ENCODE data around the gene SLC27A4.
"Not testable (repeated sequence)": the region's sequence is repeated elsewhere in the genome, so short reads cannot be mapped to it uniquely, and the experiment has no call there.

Gene SLC27A4

DNA sequence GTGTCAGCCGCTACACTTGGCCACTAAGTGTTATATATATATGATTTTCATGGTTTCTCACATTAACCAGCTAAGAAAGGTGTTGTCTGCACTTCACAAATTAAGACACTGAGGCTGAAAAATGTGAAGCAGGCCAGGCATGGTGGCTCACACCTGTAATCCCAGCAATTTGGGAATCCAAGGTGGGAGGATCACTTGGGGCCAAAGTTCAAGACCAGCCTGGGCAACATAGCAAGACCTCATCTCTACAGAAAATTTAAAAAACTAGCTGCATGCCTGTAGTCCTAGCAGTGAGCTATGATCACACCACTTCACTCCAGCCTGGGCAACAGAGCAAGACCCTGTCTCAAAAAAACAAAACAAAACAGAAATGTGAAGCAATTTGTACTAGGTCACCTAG, 15.9 kb upstream of the SLC27A4 start:
- no peak for DNase-seq (ENCODE audit: low spot score)

DNA sequence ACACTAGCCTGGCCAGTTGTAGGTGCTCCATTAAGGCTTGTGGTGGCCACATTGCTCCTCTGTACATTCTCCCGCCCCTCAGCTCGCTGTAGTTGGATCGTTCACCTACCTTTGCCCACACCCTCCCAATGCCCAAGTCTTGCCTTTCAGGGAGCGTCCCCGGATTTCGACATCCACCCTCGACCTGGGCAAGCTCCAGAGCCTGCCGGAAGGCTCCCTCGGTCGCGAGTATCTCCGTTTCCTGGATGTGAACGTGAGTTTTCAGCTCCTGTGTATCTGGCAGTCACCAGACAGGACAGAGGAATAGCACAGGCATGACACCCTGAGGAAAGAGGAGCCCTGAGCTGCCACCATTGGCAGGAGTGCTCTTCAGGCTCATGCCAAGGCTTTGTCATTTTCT, 14.7 kb upstream of the SLC27A4 start:
- no peak for DNase-seq (ENCODE audit: low spot score)

DNA sequence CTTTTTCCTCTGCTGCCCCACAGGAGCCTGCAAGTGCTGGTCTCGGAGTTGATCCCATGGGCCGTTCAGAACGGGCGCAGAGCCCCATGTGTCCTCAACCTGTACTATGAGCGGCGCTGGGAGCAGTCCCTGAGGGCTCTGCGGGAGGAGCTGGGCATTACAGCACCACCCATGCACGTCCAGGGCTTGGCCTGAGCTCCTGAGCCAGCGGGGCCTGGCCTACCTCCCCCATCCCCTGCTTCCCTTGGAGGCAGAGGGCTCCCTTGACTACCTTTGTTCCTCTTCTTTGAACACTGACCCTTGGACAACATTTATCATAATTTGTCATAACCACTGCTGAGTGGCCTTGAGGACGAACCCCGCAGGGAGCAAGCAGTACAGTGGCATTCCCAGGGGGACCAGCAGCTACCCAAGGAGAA, 6.9 kb upstream of the SLC27A4 start:
- no peak for DNase-seq (ENCODE audit: low spot score)

DNA sequence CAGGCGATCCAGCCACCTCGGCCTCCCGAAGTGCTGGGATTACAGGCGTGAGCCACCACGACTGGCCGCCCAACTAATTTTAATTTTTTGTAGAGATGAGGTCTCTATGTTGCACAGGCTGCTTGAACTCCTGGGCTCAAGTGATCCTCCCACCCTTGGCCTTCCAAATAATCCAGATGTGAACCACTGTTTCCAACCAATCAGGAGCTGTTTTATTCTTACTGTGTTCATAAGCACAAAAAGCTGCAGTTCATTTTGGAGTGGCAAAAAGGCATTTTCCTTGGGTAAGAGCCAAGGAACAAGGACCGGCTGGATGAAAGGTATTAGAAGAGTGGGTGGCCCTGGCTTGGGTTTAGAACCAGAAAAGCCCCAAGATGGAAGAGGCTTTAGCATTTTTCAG, 5.2 kb upstream of the SLC27A4 start:
- DNase-seq (ENCODE audit: low spot score), result no peak

DNA sequence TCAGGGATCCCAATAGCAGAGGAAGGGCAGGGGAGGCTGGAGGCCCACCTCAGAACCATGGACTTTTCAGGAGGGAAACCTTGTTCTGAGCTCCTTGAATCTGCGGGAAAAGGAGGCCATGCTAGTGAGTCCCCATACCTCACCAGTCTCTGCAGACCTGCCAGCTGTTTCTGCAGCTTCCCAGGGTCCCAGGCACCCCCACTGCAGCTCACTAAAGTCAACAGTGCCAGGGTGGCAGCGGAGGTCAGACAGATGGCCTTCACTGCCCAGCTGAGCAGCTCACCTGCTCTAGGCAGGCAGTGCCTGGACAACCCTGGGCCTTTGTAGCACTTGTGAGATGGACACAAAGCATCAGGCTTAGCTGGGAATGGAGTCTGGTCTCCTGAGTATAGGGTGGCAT, 4.4 kb upstream of the SLC27A4 start:
- no peak for DNase-seq (ENCODE audit: low spot score)

DNA sequence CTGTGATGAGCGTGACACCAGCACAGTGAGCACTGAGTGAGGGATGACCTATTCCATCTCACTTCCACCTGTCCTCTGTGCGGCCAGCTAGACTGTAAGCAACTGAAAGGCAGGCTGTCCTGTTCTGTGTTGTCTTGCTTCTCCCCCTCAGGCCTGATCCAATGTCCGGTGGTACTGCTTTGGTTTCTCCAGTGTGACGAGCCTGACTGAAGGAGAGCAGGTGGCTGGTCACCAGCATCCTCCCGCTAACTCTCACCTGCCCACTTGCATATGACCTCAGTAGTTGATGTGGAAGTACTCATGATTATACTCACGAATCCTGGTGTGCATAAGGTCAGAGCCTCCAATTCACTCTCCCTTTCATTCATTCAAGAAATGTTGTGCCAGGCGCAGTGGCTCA, 2.4 kb upstream of the SLC27A4 start:
- no peak for DNase-seq (ENCODE audit: low spot score)

DNA sequence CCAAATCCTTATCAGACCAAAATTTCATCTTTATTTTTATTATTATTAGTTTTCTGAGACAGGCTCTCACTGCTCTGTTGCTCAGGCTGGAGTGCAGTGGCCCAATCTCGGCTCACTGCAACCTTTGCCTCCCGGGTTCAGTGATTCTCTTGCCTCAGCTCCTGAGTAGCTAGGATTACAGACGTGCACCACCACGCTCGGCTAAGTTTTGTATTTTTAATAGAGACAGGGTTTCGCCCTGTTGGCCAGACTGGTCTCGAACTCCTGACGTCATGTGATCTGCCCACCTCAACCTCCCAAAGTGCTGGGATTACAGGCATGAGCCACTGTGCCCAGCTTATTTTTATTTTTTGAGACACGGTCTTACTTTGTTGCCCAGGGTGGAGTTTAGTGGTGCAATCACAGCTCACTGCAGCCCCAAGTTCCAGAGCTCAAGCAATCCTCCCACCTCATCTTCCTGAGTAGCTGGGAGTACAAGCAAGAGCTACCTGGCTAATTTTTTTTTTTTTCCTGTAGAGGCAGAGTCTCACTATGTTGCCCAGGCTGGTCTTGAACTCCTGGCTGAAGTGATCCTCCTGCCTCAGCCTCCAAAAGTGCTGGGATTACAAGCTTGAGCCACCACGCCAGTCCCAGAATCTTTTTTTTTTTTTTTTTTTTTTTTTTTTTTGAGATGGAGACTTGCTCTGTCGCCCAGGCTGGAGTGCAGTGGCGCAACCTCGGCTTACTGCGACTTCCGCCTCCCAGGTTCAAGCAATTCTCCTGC, 1.3 kb upstream of the SLC27A4 start:
- DNase-seq (ENCODE audit: low spot score), result not testable (repeated sequence)

DNA sequence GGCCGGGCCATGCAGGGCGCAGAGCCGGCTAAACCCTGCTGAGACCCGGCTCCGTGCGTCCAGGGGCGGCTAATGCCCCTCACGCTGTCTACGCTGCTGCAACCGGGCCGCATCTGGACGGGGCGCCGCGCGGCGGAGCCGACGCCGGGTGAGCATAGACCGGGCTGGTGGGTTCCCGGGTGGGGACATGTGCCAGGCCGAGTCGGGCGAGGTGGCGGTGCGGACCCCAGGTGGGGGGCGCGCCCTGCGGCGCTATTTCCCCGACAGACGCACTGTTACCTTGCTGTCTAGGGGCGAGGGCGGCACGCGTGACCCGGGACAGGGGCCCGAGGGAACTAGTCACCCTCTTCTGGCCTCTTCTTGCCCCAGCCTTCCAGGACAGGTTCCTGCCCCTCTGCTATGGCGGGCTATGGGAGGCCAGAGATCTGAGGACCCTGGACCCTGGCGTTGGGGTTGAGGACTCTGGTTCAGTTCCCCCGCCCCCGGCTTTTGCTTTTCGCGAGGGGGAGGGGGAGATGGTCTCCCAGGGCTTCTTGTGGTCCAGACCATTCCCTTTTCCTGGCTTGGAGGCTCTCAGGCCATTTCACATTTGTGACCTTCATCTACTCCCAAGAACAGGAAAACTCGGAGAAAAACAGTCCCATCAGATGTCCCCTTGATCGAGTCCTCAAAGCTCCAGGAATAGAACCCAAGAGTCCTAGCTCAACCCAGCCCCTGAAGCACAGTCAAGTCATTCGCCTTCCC, 536 bp downstream of the SLC27A4 start:
- DNase-seq (ENCODE audit: low spot score), result no peak

DNA sequence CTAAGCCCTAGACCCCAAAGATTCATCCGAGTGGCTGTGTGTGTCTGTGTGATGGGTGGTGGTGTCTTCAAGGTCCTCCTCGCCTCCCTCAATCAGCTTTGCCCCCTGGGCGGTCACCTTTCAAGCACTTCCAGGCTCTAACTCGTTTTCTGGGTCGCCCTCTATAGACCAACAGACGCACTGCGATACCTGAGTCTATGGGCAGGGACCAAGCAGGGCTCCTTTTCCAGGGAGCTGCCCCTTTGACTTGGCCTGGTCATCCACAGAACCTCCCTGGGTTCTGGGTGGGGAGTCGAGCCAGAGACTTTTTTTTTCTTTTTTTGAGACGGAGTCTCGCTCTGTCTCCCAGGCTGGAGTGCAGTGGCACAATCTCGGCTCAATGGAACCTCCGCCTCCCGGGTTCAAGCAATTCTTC, 1.1 kb downstream of the SLC27A4 start:
- peak; percentile 77 for DNase-seq (ENCODE audit: low spot score)

DNA sequence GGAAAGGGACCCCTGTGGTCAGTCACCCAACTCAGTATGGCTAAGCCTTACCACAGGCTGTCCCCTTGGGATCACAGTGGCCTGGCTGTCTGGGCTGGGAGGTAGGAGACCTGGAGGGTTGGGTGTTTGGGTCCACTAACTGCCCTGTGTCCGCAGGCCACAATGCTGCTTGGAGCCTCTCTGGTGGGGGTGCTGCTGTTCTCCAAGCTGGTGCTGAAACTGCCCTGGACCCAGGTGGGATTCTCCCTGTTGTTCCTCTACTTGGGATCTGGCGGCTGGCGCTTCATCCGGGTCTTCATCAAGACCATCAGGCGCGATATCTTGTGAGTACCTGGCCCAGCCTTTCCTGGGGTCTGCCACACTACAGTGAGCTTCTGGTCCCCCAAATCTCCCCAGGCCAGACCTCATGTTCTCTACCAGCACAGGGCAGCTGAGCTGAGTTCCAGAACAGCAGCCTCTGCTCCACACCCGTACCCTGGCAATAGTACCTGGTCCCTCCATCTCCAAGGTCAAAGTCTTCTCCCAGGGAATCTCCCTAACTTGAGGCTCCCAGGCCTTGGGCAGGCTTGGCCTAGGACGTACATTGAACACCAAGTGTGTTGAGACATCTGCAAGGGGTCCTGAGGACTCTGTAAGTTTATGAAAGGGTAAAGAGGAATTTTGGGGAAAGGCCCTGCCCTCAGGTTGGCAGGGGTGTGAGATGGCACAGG, 2.8 kb downstream of the SLC27A4 start:
- no peak for DNase-seq (ENCODE audit: low spot score)

DNA sequence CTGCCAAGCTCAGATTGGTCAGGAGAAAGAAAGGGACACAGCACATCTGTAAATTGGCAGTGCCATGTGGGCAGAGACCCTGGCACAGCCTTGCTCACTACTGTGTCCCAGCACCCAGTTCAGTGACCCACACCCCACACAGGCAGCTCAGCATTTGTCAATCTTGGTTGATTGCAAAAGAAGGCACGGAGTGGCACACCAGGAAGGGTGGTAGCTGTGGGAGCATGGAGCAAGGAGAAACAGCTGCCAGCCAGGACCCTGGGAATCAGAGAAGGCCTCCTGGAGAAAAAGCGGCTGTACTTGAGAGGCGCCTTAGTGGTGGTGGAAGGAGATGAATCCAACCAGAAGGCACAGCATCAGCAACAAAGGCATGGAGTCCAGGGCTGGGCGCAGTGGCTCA, 3.5 kb downstream of the SLC27A4 start:
- no peak for DNase-seq (ENCODE audit: low spot score)

DNA sequence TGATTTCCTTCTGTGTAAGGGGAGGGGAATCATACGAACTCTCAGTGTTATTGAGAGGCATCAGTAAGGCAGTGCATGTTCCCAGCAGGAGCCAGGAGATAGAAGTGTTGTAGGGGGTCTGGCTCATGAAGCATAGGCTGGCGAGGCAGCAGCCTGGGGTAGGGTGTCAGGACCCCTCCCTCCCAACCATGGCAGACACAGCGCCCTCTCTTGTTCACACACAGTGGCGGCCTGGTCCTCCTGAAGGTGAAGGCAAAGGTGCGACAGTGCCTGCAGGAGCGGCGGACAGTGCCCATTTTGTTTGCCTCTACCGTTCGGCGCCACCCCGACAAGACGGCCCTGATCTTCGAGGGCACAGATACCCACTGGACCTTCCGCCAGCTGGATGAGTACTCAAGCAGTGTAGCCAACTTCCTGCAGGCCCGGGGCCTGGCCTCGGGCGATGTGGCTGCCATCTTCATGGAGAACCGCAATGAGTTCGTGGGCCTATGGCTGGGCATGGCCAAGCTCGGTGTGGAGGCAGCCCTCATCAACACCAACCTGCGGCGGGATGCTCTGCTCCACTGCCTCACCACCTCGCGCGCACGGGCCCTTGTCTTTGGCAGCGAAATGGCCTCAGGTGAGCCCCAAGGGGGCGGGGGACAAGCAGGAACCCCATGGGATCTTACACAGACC, 4.7 kb downstream of the SLC27A4 start:
- DNase-seq (ENCODE audit: low spot score), result no peak

DNA sequence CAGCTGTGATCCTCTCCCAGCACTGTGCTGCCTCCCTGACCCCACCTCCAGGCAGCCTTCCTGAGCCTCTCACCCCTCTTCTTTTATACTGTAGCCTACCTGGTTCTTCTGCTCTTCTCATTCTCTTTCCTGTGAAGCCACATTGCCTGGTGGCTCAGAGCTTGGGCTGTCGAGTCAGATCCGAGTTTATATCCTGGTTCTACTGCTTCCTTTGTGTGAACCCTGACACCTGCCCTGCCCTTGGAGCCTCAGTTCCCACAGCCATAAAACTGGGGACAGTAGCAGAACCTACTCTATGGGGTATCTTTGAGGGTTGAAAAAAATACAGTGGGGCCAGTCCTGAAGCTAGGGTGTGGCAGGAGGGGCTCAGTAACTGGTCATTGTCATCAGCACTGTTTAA, 8.8 kb downstream of the SLC27A4 start:
- DNase-seq (ENCODE audit: low spot score), result no peak

DNA sequence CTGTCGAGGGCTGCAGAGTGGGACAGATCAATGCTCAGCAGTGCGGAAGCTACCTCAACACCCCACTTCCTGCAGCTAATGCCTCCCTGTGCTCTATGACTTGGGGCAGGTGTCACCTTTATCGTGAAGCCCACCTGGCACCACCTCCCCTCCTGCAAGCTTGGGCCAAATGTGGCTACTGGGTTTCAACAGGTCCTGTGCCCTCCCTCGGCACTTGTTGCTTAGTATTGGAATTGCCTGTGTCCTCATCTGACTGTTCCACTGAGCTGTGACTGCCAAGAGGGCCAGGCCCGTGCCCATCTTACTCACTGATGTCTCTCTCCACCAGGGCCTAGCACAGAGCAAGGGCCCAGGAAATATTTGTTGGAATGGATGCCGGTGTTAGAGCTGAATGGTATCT, 9.4 kb downstream of the SLC27A4 start:
- no peak for DNase-seq (ENCODE audit: low spot score)

DNA sequence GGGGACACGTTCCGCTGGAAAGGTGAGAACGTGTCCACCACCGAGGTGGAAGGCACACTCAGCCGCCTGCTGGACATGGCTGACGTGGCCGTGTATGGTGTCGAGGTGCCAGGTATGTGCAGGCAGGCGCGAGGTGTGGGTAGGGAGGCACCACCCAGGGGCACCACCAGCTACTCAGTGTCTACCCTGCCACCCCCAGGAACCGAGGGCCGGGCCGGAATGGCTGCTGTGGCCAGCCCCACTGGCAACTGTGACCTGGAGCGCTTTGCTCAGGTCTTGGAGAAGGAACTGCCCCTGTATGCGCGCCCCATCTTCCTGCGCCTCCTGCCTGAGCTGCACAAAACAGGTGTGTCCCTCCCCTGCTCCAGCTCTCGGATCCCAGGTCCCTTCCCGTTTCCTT, 15.1 kb downstream of the SLC27A4 start:
- DNase-seq (ENCODE audit: low spot score), result no peak

DNA sequence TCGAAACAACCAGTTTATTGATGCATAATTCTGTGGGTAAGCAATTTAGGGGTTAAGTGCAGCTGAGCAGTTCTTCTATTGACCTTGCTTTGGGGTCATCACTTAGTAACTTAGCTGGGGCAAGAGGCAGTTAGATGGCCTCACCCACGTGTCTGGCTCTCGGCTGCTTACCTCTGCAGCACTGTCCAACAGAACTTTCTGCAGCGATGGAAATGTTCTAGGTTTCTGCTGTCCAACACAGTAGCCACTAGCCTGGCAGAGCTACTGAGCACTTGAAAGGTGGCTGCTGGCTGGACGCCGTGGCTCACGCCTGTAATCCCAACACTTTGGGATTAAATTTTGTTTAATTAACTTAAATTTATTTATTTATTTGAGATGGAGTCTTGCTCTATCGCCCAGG, 17.8 kb downstream of the SLC27A4 start:
- DNase-seq (ENCODE audit: low spot score), result no peak

DNA sequence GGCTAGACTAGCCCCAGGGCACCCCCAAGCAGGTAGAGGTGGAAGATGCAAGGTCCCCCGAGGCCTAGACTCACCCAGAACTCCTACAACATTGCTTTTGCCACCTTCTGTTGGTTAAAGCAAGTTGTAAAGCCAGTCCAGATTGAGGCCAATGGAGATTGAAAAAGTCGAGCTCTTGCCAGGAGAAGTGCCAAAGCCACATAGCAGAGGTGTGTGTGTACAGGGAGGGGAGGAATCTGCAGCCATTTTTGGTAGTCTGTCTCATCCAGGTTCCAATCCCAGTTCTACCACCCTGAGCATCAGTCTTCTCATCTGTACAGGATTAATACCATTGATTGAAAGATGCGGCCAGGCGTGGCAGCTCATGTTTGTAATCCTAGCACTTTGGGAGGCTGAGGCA, 18.5 kb downstream of the SLC27A4 start:
- DNase-seq (ENCODE audit: low spot score), result no peak

DNA sequence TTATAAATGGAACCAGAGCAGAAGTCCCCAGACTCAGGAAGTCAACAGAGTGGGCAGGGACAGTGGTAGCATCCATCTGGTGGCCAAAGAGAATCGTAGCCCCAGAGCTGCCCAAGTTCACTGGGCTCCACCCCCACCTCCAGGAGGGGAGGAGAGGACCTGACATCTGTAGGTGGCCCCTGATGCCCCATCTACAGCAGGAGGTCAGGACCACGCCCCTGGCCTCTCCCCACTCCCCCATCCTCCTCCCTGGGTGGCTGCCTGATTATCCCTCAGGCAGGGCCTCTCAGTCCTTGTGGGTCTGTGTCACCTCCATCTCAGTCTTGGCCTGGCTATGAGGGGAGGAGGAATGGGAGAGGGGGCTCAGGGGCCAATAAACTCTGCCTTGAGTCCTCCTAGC, 20.5 kb downstream of the SLC27A4 start:
- no peak for DNase-seq (ENCODE audit: low spot score)

DNA sequence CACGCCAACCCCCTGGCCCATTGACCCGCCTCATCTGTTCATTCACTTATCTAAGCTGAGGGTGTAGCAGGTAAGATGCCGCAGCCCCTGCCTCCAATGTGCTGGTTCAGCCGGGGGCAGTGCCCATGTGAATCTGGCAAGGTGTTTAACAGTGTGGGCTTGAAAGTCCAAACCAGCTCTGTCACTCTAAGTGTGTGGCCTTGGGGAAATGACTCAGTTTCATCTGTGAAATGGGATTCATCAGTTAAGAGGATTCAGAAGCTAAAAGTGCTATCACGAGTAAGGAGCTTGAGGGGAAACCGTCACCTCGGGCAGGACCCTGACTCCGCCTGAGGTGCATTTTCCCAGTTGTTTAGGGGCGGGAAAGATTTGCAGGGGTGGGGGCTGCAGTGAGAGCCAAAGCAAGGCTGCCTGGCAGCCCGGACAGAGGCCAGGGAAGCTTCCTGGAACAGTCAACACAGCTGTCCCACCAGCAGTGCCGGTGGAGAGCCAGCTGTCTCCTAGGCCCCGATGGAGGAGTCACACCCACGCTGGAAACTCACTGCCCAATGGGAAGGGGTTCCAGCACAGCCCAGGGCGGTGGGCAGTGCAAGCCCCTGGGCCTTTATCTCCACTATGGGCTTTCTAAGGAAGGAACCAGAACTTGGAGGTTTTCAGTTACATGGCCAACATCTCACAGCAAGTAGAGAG, 21.1 kb downstream of the SLC27A4 start:
- DNase-seq (ENCODE audit: low spot score), result no peak

DNA sequence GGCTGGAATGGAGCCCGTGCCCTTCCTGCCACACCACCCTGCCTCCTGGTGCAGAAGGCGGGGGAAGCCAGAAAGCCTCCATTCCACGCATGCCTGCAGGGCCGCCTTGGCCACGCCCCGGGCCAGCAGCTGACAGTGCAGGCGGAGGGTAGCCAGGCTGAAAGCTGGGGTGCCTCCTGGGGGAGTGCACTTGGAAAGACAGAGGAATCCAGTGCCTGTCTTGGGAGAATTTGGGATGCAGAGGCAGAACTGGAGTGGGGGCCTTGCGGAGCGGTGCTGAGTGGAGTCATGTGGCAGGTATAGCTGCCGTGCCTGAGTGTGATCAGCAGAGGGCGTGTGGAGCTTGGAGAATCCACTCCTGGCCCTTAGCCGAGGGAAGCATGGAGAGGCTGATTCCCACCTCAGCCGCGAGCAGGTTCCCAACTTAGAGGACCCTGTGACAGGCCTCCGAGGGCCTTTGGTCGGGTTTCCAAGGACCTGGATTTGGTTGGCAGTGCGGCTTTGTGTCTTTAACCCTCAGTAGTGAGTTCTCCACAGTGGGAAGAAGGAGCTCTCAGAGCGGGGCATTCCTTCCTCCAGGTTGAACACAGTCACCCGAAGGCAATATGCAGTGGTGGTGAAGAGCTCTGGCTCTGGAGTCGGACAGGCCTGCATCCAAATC, 21.8 kb downstream of the SLC27A4 start:
- DNase-seq (ENCODE audit: low spot score), result peak; percentile 70

DNA sequence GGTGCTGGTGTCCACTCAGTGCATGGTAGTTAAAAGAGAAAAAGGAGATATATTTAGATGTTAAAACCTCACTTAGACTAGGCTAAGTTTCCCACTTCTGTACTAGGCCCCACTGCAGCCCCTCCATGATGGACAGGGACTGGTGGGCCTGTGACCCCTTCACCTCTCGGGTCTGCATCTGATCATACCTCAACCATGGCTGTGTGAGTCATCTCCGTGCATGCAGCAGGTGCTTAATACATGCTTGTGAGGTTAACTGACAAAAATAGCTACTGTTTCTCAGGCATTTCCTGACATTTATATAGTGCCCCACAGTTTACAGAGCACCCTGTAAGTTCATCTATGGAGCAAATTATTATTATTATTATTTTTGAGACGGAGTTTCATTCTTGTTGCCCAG, 22.4 kb downstream of the SLC27A4 start:
- no peak for DNase-seq (ENCODE audit: low spot score)

Data from CD4-positive, alpha-beta T cell treated with Interleukin-2 at 100 ng/mL for 4 hours (primary cell).